CD14-positive monocyte (primary cell): ENCODE data around the gene BEST1. TPM values are rescaled to one million over a fixed set of nuclear protein-coding genes. Genes with fewer than 3 reads are reported as not detected.
A peak's percentile ranks its signal among the peaks of the same experiment; 100 is the strongest.

ENCODE experiments used
- DNase-seq, 3 donors: peaks; one replicate each; pipeline ENCODE4 v3.0.0-alpha.2; 2011 to 2022
- H2AFZ ChIP-seq: 2 replicates; pipeline ENCODE4 v1.6.0; 2012; ENCODE audit warnings: mild to moderate bottlenecking, low read depth, low read length, inconsistent platforms; ENCODE audit not compliant: insufficient read depth, poor library complexity, severe bottlenecking
- H3K27ac ChIP-seq, 2 donors: 1 replicate in 1 of 2; 2 replicates in 1 of 2; pipeline ENCODE4 v1.5.1; 2012 to 2013; ENCODE audit warnings: low read length in 2 of 2, control low read depth in 1 of 2, inconsistent platforms in 1 of 2, low read depth in 1 of 2, mild to moderate bottlenecking in 1 of 2
- H3K27me3 ChIP-seq, 2 donors: one replicate each; pipeline versions ENCODE4 v1.6.0 to v1.6.1; 2011 to 2013; ENCODE audit warnings: low read length in 2 of 2; ENCODE audit not compliant: control insufficient read depth in 2 of 2, insufficient read depth in 2 of 2
- H3K36me3 ChIP-seq, 2 donors: replicated peaks in 1 of 2; 1 replicate in 1 of 2; 2 replicates in 1 of 2; pipeline versions ENCODE4 v1.5.1 to v1.6.1; 2012 to 2013; ENCODE audit warnings: low read length in 2 of 2, control low read depth in 1 of 2, inconsistent platforms in 1 of 2, mild to moderate bottlenecking in 1 of 2; ENCODE audit not compliant: insufficient read depth in 2 of 2, control insufficient read depth in 1 of 2
- H3K4me1 ChIP-seq, 2 donors: 1 replicate in 1 of 2; 2 replicates in 1 of 2; pipeline versions ENCODE4 v1.5.1 to v1.6.1; 2012 to 2013; ENCODE audit warnings: low read length in 2 of 2, control low read depth in 1 of 2, inconsistent platforms in 1 of 2, mild to moderate bottlenecking in 1 of 2, moderate library complexity in 1 of 2; ENCODE audit not compliant: insufficient read depth in 2 of 2, control insufficient read depth in 1 of 2
- H3K4me2 ChIP-seq: replicated peaks from 2 replicates; pipeline ENCODE3; 2012; ENCODE audit warnings: low read length, moderate library complexity, mild to moderate bottlenecking; ENCODE audit not compliant: poor library complexity, severe bottlenecking; ENCODE audit errors: extremely low read depth
- H3K4me3 ChIP-seq, 3 experiments: fragments of 200-600 bp in 1 of 3; sonication (generic) in 1 of 3; replicated peaks in 1 of 3; 1 replicate in 2 of 3; 2 replicates in 1 of 3; pipeline ENCODE4 v1.5.1; 2011 to 2013; ENCODE audit warnings: low read length in 3 of 3, mild to moderate bottlenecking in 3 of 3, control low read depth in 2 of 3, low read depth in 2 of 3, inconsistent platforms in 1 of 3, moderate library complexity in 1 of 3
- H3K79me2 ChIP-seq: 2 replicates; pipeline ENCODE4 v1.6.0; 2012; ENCODE audit warnings: mild to moderate bottlenecking, control low read depth, inconsistent platforms, low read length, moderate library complexity; ENCODE audit not compliant: insufficient read depth
- H3K9ac ChIP-seq: 2 replicates; pipeline ENCODE4 v1.6.0; 2017; ENCODE audit warnings: low read length, mild to moderate bottlenecking; ENCODE audit not compliant: insufficient read depth, poor library complexity, severe bottlenecking
- H3K9me3 ChIP-seq, 2 donors: replicated peaks in 1 of 2; 1 replicate in 1 of 2; 2 replicates in 1 of 2; pipeline versions ENCODE4 v1.5.1 to v1.6.1; 2012 to 2013; ENCODE audit warnings: low read length in 2 of 2, control low read depth in 1 of 2; ENCODE audit not compliant: control insufficient read depth in 1 of 2, insufficient read depth in 1 of 2
- H4K20me1 ChIP-seq: 2 replicates; pipeline ENCODE4 v1.6.0; 2012; ENCODE audit warnings: mild to moderate bottlenecking, low read length, control low read depth, moderate library complexity; ENCODE audit not compliant: insufficient read depth
- H3K27ac Mint-ChIP-seq, 7 donors: one replicate each; pipeline ENCODE4 v1.8.0; 2020; ENCODE audit warnings: mild to moderate bottlenecking in 7 of 7, mixed read lengths in 7 of 7, moderate library complexity in 6 of 7, inconsistent platforms in 2 of 7
- H3K27me3 Mint-ChIP-seq, 3 donors: one replicate each; pipeline ENCODE4 v1.8.0; 2021 to 2022; ENCODE audit warnings: low read depth in 3 of 3, mild to moderate bottlenecking in 3 of 3, mixed read lengths in 3 of 3, moderate library complexity in 3 of 3, inconsistent platforms in 1 of 3
- H3K36me3 Mint-ChIP-seq, 2 donors: one replicate each; pipeline ENCODE4 v1.8.0; 2020; ENCODE audit warnings: mixed read lengths in 2 of 2, inconsistent platforms in 1 of 2, mild to moderate bottlenecking in 1 of 2
- H3K4me1 Mint-ChIP-seq: one replicate; pipeline ENCODE4 v1.8.0; 2020; ENCODE audit warnings: mild to moderate bottlenecking, mixed read lengths
- H3K4me3 Mint-ChIP-seq, 2 donors: one replicate each; pipeline ENCODE4 v1.8.0; 2020; ENCODE audit warnings: mild to moderate bottlenecking in 2 of 2, mixed read lengths in 2 of 2, moderate library complexity in 1 of 2
- H3K9me3 Mint-ChIP-seq, 7 donors: one replicate each; pipeline ENCODE4 v1.8.0; 2020 to 2022; ENCODE audit warnings: mixed read lengths in 7 of 7, mild to moderate bottlenecking in 6 of 7, moderate library complexity in 6 of 7, inconsistent platforms in 2 of 7
- WGBS: methylation state at CpG from one replicate; pipeline ENCODE4 v1.1.5; 2013; ENCODE audit warnings: missing lambda C conversion rate; ENCODE audit not compliant: insufficient coverage; 5-methylcytosine and 5-hydroxymethylcytosine counted together
- intact Hi-C, 2 donors: fragments of 100-400 bp; cut with micrococcal nuclease; formaldehyde crosslinking; loops; one replicate each; pipeline versions ENCODE4 v1.15.0 to v1.15.1; 2023
- polyA plus RNA-seq, 3 donors: library from polyadenylated mRNA; depleted of rRNA in 1 of 3; unstranded in 2 of 3; stranded (reverse) in 1 of 3; fragments of 300-500 nt in 2 of 3; fragments of >200 nt in 1 of 3; fragmentation: Illumina TruSeq in 2 of 3; gene quantifications; 1 replicate in 2 of 3; 2 replicates in 1 of 3; pipeline ENCODE4 v1.2.3, GENCODE V29; 2012 to 2021
- TF ChIP-seq, protein P1 (sequence below): fragments of 200-600 bp; IDR thresholded peaks from one replicate; pipeline ENCODE4 v1.8.0; 2022; ENCODE audit warnings: antibody characterized with exemption, mild to moderate bottlenecking

The BEST1 gene
- polyA plus RNA-seq, 3 donors = 5.9 to 24.9 (median 7.4) TPM

DNA sequence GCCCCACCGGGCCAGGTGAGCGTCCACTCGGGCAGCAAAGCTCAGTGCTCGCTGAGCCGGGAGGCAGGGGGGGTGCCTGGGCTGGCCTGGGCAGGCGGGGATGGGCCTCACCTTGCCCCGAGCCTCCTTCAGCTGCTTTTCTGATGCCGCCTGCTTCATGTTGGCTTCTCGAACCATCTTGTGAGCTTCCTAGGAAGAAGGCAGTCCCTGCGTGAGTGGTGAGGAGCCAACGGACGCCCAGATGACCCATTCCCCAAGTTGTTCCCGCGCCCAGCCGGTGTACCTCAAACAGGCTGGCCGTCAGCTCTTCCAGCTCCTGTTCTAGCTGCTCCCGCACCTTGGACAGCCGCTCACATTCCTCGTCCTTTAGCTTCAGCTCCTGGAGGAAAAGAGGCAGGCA, 42.9 kb upstream of the BEST1 start:
- intact Hi-C loops = no loop called here
- Mint-ChIP-seq H3K36me3 (no peaks in the 10 kb centered on the region), H3K9me3 (peaks cover 0 to 7% (median 1%) of the 10 kb centered on the region in 7 donors), H3K4me3 (no peak overlapping the region), H3K27ac (peak overlapping the region in 2 of 7 donors; percentile 33 to 36), H3K4me1 (peaks cover 18% of the 10 kb centered on the region), H3K27me3 (peaks cover 5 to 18% (median 10%) of the 10 kb centered on the region in 3 donors)
- Histone ChIP-seq H3K27me3 (peaks cover 0 to 10% of the 10 kb centered on the region in 2 donors), H3K36me3 (no peaks in the 10 kb centered on the region), H3K9me3 (no peaks in the 10 kb centered on the region), H3K9ac (no peak overlapping the region), H3K4me1 (peaks cover 16 to 24% of the 10 kb centered on the region in 2 donors), H3K27ac (no peak overlapping the region), H2AFZ (no peak overlapping the region), H3K4me3 (no peak overlapping the region), H3K79me2 (no peaks in the 10 kb centered on the region), H4K20me1 (peaks cover 2% of the 10 kb centered on the region), H3K4me2 (no peak overlapping the region)
- 95% methylated on average over 19 of the region's 19 CpGs for WGBS
- no peak for DNase-seq
- TF ChIP-seq, protein P1, sequence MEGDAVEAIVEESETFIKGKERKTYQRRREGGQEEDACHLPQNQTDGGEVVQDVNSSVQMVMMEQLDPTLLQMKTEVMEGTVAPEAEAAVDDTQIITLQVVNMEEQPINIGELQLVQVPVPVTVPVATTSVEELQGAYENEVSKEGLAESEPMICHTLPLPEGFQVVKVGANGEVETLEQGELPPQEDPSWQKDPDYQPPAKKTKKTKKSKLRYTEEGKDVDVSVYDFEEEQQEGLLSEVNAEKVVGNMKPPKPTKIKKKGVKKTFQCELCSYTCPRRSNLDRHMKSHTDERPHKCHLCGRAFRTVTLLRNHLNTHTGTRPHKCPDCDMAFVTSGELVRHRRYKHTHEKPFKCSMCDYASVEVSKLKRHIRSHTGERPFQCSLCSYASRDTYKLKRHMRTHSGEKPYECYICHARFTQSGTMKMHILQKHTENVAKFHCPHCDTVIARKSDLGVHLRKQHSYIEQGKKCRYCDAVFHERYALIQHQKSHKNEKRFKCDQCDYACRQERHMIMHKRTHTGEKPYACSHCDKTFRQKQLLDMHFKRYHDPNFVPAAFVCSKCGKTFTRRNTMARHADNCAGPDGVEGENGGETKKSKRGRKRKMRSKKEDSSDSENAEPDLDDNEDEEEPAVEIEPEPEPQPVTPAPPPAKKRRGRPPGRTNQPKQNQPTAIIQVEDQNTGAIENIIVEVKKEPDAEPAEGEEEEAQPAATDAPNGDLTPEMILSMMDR = no peak

DNA sequence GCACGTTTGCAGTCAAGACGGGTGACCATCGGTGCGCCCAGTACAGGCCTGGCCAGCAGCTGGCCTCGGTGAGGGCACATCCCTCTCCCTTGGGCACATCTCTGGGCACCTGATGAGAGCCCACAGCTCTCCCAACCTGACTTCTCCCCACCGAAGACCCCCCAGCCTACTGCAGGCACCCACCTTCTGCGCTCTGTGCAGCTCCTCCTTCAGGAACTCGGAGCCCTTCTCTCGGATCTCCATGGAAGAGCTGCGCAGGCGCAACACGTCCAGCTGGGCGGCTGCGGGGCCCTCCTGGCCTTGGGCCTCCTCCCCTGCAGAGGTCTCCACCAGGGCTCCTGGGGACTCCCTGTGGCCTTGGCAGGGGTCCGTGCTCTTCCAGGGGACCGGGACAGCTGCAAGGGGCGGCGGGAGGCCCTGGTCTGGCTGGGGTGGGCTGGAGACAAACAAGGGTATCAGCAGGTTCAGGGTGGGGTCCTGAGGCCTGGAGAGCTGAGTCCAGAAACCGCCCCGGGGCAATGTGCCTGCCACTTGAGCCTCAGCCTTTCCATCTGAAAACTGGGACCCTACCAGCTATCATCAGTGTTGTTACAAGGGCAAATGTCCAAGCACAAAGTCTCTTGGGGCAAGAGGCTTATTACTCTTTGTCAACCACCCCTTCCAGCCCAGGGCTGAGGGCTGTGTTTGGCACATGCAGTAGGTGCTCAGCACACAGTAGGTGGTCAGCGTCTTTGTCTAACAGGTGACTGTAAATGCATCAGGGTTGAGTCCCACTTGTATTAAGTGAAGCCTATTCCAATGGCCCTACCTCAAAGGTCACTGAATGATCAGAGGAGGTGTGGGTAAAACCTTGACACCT, 42.1 kb upstream of the BEST1 start:
- Histone ChIP-seq H3K27ac (no peak overlapping the region), H3K4me1 (peaks cover 24 to 32% of the 10 kb centered on the region in 2 donors), H3K36me3 (no peaks in the 10 kb centered on the region), H3K79me2 (no peaks in the 10 kb centered on the region), H3K4me3 (no peak overlapping the region), H2AFZ (no peak overlapping the region), H4K20me1 (peaks cover 4% of the 10 kb centered on the region), H3K9ac (no peak overlapping the region), H3K27me3 (peaks cover 0 to 10% of the 10 kb centered on the region in 2 donors), H3K4me2 (no peak overlapping the region), H3K9me3 (no peaks in the 10 kb centered on the region)
- peaks cover 0 to 9% (median 1%) of the 10 kb centered on the region in 7 donors for H3K9me3 Mint-ChIP-seq
- WGBS = 97% methylated on average over 16 of the region's 21 CpGs
- no peak for DNase-seq
- peak overlapping the region in 1 of 2 donors; percentile 24 for H3K4me3 Mint-ChIP-seq
- no peaks in the 10 kb centered on the region for H3K36me3 Mint-ChIP-seq
- TF ChIP-seq, protein P1 = no peak
- intact Hi-C loops = no loop called here
- peaks cover 26% of the 10 kb centered on the region for H3K4me1 Mint-ChIP-seq
- H3K27me3 Mint-ChIP-seq = peaks cover 8 to 23% (median 13%) of the 10 kb centered on the region in 3 donors
- peak overlapping the region in 1 of 7 donors; percentile 36 for H3K27ac Mint-ChIP-seq
